HEK293 (cell line): ENCODE measurements around the gene GNPTG.

Source experiments
- AEBP2 ChIP-seq: fragments of 450-650 bp; formaldehyde crosslinking; IDR thresholded peaks from 2 replicates; pipeline ENCODE4 v1.5.1; 2016; ENCODE audit warnings: missing biosample characterization, missing genetic modification characterization, borderline replicate concordance
- ATF2 ChIP-seq: fragments of 450-650 bp; formaldehyde crosslinking; IDR thresholded peaks from 2 replicates; pipeline ENCODE4 v1.5.1; 2016; ENCODE audit warnings: missing biosample characterization, missing genetic modification characterization, low read depth
- GFI1B ChIP-seq: fragments of 450-650 bp; formaldehyde crosslinking; IDR thresholded peaks from 2 replicates; pipeline ENCODE4 v1.5.1; 2016; ENCODE audit warnings: missing biosample characterization, missing genetic modification characterization
- IKZF3 ChIP-seq: fragments of 450-650 bp; IDR thresholded peaks from 2 replicates; pipeline ENCODE4 v1.5.0; 2018; ENCODE audit warnings: missing biosample characterization, mild to moderate bottlenecking, missing genetic modification characterization, moderate library complexity
- KLF1 ChIP-seq: fragments of 450-650 bp; formaldehyde crosslinking; IDR thresholded peaks from 2 replicates; pipeline ENCODE4 v1.5.1; 2016; ENCODE audit warnings: missing biosample characterization, missing genetic modification characterization
- REST ChIP-seq: fragments of 450-650 bp; formaldehyde crosslinking; IDR thresholded peaks from 2 replicates; pipeline ENCODE4 v1.5.1; 2016; ENCODE audit warnings: missing biosample characterization, missing genetic modification characterization
- ZBTB17 ChIP-seq: fragments of 450-650 bp; formaldehyde crosslinking; IDR thresholded peaks from 2 replicates; pipeline ENCODE4 v1.5.1; 2016; ENCODE audit warnings: missing biosample characterization, missing genetic modification characterization
- ZBTB8A ChIP-seq: fragments of 450-650 bp; formaldehyde crosslinking; IDR thresholded peaks from 2 replicates; pipeline ENCODE4 v1.5.1; 2016; ENCODE audit warnings: missing biosample characterization, missing genetic modification characterization
- ZFHX2 ChIP-seq: fragments of 450-650 bp; formaldehyde crosslinking; conservative IDR thresholded peaks from 2 replicates; pipeline ENCODE4 v1.5.1; 2016; ENCODE audit warnings: missing biosample characterization, missing genetic modification characterization
- ZNF114 ChIP-seq: fragments of 450-650 bp; formaldehyde crosslinking; IDR thresholded peaks from 2 replicates; pipeline ENCODE4 v1.5.0; 2017; ENCODE audit warnings: missing biosample characterization, missing genetic modification characterization
- ZNF121 ChIP-seq: fragments of 450-650 bp; formaldehyde crosslinking; IDR thresholded peaks from 2 replicates; pipeline ENCODE4 v1.5.1; 2016; ENCODE audit warnings: missing biosample characterization, missing genetic modification characterization
- ZNF133 ChIP-seq: fragments of 450-650 bp; formaldehyde crosslinking; IDR thresholded peaks from 2 replicates; pipeline ENCODE4 v1.5.1; 2016; ENCODE audit warnings: missing biosample characterization, missing genetic modification characterization
- ZNF16 ChIP-seq: fragments of 450-650 bp; formaldehyde crosslinking; IDR thresholded peaks from 2 replicates; pipeline ENCODE4 v1.5.1; 2016; ENCODE audit warnings: low read depth, missing biosample characterization, missing genetic modification characterization
- ZNF169 ChIP-seq: fragments of 450-650 bp; formaldehyde crosslinking; IDR thresholded peaks from 2 replicates; pipeline ENCODE4 v1.5.1; 2016; ENCODE audit warnings: missing biosample characterization, missing genetic modification characterization
- ZNF184 ChIP-seq: fragments of 450-650 bp; IDR thresholded peaks from 2 replicates; pipeline ENCODE4 v1.5.1; 2018; ENCODE audit warnings: missing biosample characterization, mild to moderate bottlenecking, missing genetic modification characterization
- ZNF214 ChIP-seq: fragments of 450-650 bp; formaldehyde crosslinking; IDR thresholded peaks from 2 replicates; pipeline ENCODE4 v1.5.1; 2017; ENCODE audit warnings: missing biosample characterization, mild to moderate bottlenecking, missing genetic modification characterization, borderline replicate concordance
- ZNF23 ChIP-seq: fragments of 450-650 bp; formaldehyde crosslinking; IDR thresholded peaks from 2 replicates; pipeline ENCODE4 v1.5.1; 2016; ENCODE audit warnings: missing biosample characterization, missing genetic modification characterization, borderline replicate concordance
- ZNF239 ChIP-seq: fragments of 450-650 bp; formaldehyde crosslinking; IDR thresholded peaks from 2 replicates; pipeline ENCODE4 v1.5.1; 2016; ENCODE audit warnings: missing biosample characterization, missing genetic modification characterization
- ZNF274 ChIP-seq, 2 experiments: fragments of 200-500 bp in 1 of 2; fragments of 450-650 bp in 1 of 2; sonication (Bioruptor generic) in 1 of 2; formaldehyde crosslinking in 1 of 2; IDR thresholded peaks; 2 replicates each; pipeline versions ENCODE4 v1.5.1 to v1.6.1; 2014 to 2016; ENCODE audit warnings: borderline replicate concordance in 1 of 2, inconsistent platforms in 1 of 2, low read length in 1 of 2, missing biosample characterization in 1 of 2, missing genetic modification characterization in 1 of 2
- ZNF335 ChIP-seq: fragments of 450-650 bp; formaldehyde crosslinking; conservative IDR thresholded peaks from 2 replicates; pipeline ENCODE4 v1.5.1; 2016; ENCODE audit warnings: missing biosample characterization, missing genetic modification characterization
- ZNF341 ChIP-seq: fragments of 450-650 bp; formaldehyde crosslinking; IDR thresholded peaks from 2 replicates; pipeline ENCODE4; 2016; ENCODE audit warnings: low read depth, missing biosample characterization, missing genetic modification characterization
- ZNF354C ChIP-seq: fragments of 450-650 bp; formaldehyde crosslinking; IDR thresholded peaks from 2 replicates; pipeline ENCODE4 v1.5.1; 2016; ENCODE audit warnings: missing biosample characterization, missing genetic modification characterization, low read depth, borderline replicate concordance
- ZNF514 ChIP-seq: fragments of 450-650 bp; formaldehyde crosslinking; IDR thresholded peaks from 2 replicates; pipeline ENCODE4 v1.5.1; 2016; ENCODE audit warnings: missing biosample characterization, missing genetic modification characterization
- ZNF521 ChIP-seq: fragments of 450-650 bp; formaldehyde crosslinking; IDR thresholded peaks from 2 replicates; pipeline ENCODE4 v1.5.1; 2017; ENCODE audit warnings: missing biosample characterization, mild to moderate bottlenecking, missing genetic modification characterization
- ZNF529 ChIP-seq: fragments of 450-650 bp; formaldehyde crosslinking; IDR thresholded peaks from 2 replicates; pipeline ENCODE4 v1.5.1; 2017; ENCODE audit warnings: missing genetic modification characterization, missing biosample characterization; ENCODE audit not compliant: insufficient replicate concordance
- ZNF558 ChIP-seq: fragments of 450-650 bp; formaldehyde crosslinking; IDR thresholded peaks from 2 replicates; pipeline ENCODE4 v1.5.1; 2016; ENCODE audit warnings: missing biosample characterization, missing genetic modification characterization
- ZNF561 ChIP-seq: fragments of 450-650 bp; IDR thresholded peaks from 2 replicates; pipeline ENCODE4 v1.5.1; 2018; ENCODE audit warnings: missing biosample characterization, missing genetic modification characterization, borderline replicate concordance
- ZNF629 ChIP-seq: fragments of 450-650 bp; formaldehyde crosslinking; IDR thresholded peaks from 2 replicates; pipeline ENCODE4 v1.5.1; 2017; ENCODE audit warnings: missing biosample characterization, missing genetic modification characterization
- ZNF664 ChIP-seq: fragments of 450-650 bp; formaldehyde crosslinking; IDR thresholded peaks from 2 replicates; pipeline ENCODE4 v1.5.1; 2016; ENCODE audit warnings: missing biosample characterization, missing genetic modification characterization
- ZNF76 ChIP-seq: fragments of 450-650 bp; formaldehyde crosslinking; IDR thresholded peaks from 2 replicates; pipeline ENCODE4; 2016; ENCODE audit warnings: low read depth, missing biosample characterization, missing genetic modification characterization, borderline replicate concordance
- ZNF785 ChIP-seq: fragments of 450-650 bp; formaldehyde crosslinking; IDR thresholded peaks from 2 replicates; pipeline ENCODE4 v1.5.1; 2016; ENCODE audit warnings: missing biosample characterization, missing genetic modification characterization
- TF ChIP-seq, protein P1 (sequence below): fragments of 450-650 bp; IDR thresholded peaks from 2 replicates; pipeline ENCODE4 v1.5.1; 2018; ENCODE audit warnings: missing biosample characterization, missing genetic modification characterization
- TF ChIP-seq, protein P2 (sequence below): fragments of 450-650 bp; formaldehyde crosslinking; IDR thresholded peaks from 2 replicates; pipeline ENCODE4 v1.5.1; 2017; ENCODE audit warnings: missing biosample characterization, missing genetic modification characterization

GNPTG gene

DNA sequence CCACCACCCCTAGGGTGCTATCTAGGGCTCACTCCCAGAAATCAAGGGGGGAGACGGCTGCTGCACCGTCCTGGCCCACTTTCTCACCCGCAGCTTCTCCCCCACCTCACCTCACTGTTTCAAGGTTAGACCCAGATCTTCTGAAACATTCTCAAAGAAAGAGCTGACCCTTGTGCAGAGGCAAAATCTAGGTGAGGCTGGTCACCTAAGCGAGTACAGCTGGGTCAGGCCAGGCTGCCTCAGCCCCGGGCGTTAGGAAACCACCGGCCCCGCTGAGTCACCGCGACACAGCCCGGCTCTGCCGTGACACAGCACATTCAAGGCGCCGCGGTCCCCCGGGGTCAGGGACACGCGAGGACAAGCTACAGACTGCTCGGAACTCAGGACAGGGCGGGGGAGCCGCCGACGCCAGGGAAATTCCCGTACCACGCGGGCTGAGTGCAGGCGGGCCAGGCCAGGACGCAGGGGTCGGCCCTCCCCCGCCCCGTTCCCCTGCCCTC lies 27.1 kb downstream of the GNPTG start (continued):
- TF ChIP-seq, protein P1, sequence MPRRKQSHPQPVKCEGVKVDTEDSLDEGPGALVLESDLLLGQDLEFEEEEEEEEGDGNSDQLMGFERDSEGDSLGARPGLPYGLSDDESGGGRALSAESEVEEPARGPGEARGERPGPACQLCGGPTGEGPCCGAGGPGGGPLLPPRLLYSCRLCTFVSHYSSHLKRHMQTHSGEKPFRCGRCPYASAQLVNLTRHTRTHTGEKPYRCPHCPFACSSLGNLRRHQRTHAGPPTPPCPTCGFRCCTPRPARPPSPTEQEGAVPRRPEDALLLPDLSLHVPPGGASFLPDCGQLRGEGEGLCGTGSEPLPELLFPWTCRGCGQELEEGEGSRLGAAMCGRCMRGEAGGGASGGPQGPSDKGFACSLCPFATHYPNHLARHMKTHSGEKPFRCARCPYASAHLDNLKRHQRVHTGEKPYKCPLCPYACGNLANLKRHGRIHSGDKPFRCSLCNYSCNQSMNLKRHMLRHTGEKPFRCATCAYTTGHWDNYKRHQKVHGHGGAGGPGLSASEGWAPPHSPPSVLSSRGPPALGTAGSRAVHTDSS (tag by site-specific recombination): no peak
- TF ChIP-seq ZNF664 (tag by site-specific recombination) (no peak), ZNF16 (tag by site-specific recombination) (no peak), ZNF354C (tag by site-specific recombination) (no peak), ZNF239 (tag by site-specific recombination) (no peak), ZBTB8A (tag by site-specific recombination) (no peak), IKZF3 (tag by site-specific recombination) (no peak), ZNF341 (no peak), ATF2 (tag by site-specific recombination) (no peak), ZNF274 (IDR thresholded peaks at IDR 0.05; ENCODE audit: low read length) (no peak), ZNF274 (tag by site-specific recombination; IDR thresholded peaks at IDR 0.05; ENCODE audit: borderline replicate concordance) (no peak), ZNF23 (no peak), ZNF785 (tag by site-specific recombination) (no peak; the same call in 1 of the 2 replicates), ZNF335 (peak; percentile 41), ZNF76 (no peak), REST (tag by site-specific recombination) (no peak), ZNF558 (tag by site-specific recombination) (no peak), ZNF514 (tag by site-specific recombination) (no peak), KLF1 (tag by site-specific recombination) (no peak), GFI1B (tag by site-specific recombination) (no peak), ZNF169 (tag by site-specific recombination) (no peak), ZNF184 (tag by site-specific recombination) (no peak), ZNF629 (tag by site-specific recombination) (peak; percentile 45; the same call in 1 of the 2 replicates), ZNF114 (tag by site-specific recombination) (no peak), ZNF529 (tag by site-specific recombination) (no peak), ZBTB17 (tag by site-specific recombination) (0 out of 2 replicates have a peak, but pooled peaks have one; percentile 33), ZNF214 (tag by site-specific recombination) (no peak), ZNF121 (tag by site-specific recombination) (no peak), ZNF561 (tag by site-specific recombination) (no peak), AEBP2 (tag by site-specific recombination) (no peak), ZNF521 (tag by site-specific recombination) (no peak), ZNF133 (tag by site-specific recombination) (no peak), ZFHX2 (tag by site-specific recombination) (peak; percentile 61)
- TF ChIP-seq, protein P2, sequence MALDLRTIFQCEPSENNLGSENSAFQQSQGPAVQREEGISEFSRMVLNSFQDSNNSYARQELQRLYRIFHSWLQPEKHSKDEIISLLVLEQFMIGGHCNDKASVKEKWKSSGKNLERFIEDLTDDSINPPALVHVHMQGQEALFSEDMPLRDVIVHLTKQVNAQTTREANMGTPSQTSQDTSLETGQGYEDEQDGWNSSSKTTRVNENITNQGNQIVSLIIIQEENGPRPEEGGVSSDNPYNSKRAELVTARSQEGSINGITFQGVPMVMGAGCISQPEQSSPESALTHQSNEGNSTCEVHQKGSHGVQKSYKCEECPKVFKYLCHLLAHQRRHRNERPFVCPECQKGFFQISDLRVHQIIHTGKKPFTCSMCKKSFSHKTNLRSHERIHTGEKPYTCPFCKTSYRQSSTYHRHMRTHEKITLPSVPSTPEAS: no peak; the same call in 1 of the 2 replicates
